Endothelial cell (in vitro differentiated cells): Measurements from ENCODE around the gene FAM107A. TPM values are rescaled to one million over a fixed set of nuclear protein-coding genes. Genes with fewer than 3 reads are reported as not detected.

Source experiments
- DNase-seq: peaks from one replicate; pipeline ENCODE4 v3.0.0; 2021; ENCODE audit warnings: low spot score
- H3K27ac Mint-ChIP-seq: one replicate; pipeline ENCODE4 v1.8.0; 2021; ENCODE audit warnings: mixed read lengths, inconsistent platforms; ENCODE audit not compliant: unreplicated experiment
- H3K27me3 Mint-ChIP-seq: one replicate; pipeline ENCODE4 v1.8.0; 2021; ENCODE audit warnings: mild to moderate bottlenecking, moderate library complexity, mixed read lengths, inconsistent platforms; ENCODE audit not compliant: unreplicated experiment
- H3K36me3 Mint-ChIP-seq: one replicate; pipeline ENCODE4 v1.8.0; 2021; ENCODE audit warnings: mild to moderate bottlenecking, low read depth, mixed read lengths, inconsistent platforms; ENCODE audit not compliant: unreplicated experiment
- H3K4me1 Mint-ChIP-seq: one replicate; pipeline ENCODE4 v1.8.0; 2021; ENCODE audit warnings: mild to moderate bottlenecking, mixed read lengths, inconsistent platforms; ENCODE audit not compliant: unreplicated experiment
- H3K4me3 Mint-ChIP-seq: one replicate; pipeline ENCODE4 v1.8.0; 2021; ENCODE audit warnings: mild to moderate bottlenecking, mixed read lengths, inconsistent platforms; ENCODE audit not compliant: unreplicated experiment
- H3K9me3 Mint-ChIP-seq: one replicate; pipeline ENCODE4 v1.8.0; 2021; ENCODE audit warnings: mixed read lengths, inconsistent platforms; ENCODE audit not compliant: unreplicated experiment
- CTCF ChIP-seq: fragments of 200-600 bp; sonication (generic); IDR thresholded peaks from one replicate; pipeline ENCODE4 v1.5.0; 2021; ENCODE audit warnings: antibody characterized with exemption; ENCODE audit not compliant: unreplicated experiment
- total RNA-seq: library from RNA; stranded (reverse); fragmentation: NEBNext Ultra II Directional; extraction: Animal tissue kit (Norgen Biotek cat#: 25700); gene quantifications from one replicate; pipeline ENCODE4 v1.2.1, GENCODE V29; 2021; ENCODE audit not compliant: unreplicated experiment

The FAM107A gene
- total RNA-seq, 1 donor from 2014 or later = 0.18 TPM

- TF ChIP-seq CTCF = no peak
- Mint-ChIP-seq H3K36me3 (no peaks in the 10 kb centered on the region), H3K4me1 (no peaks in the 10 kb centered on the region), H3K4me3 (no peak overlapping the region), H3K27me3 (peaks cover 5% of the 10 kb centered on the region), H3K27ac (no peak overlapping the region), H3K9me3 (no peaks in the 10 kb centered on the region)
- DNase-seq = no peak
These were observed 12.6 kb downstream of the FAM107A start for GRCh38 chr3:58564456-58565160.

- Mint-ChIP-seq H3K9me3 (no peaks in the 10 kb centered on the region), H3K4me1 (no peaks in the 10 kb centered on the region), H3K4me3 (peak overlapping the region; percentile 51), H3K36me3 (no peaks in the 10 kb centered on the region), H3K27me3 (peaks cover 5% of the 10 kb centered on the region), H3K27ac (no peak overlapping the region)
- TF ChIP-seq CTCF = no peak
- no peak for DNase-seq
These were observed 13.1 kb downstream of the FAM107A start for GRCh38 chr3:58564054-58564453.

GRCh38 chr3:58563386-58564035, 13.7 kb downstream of the FAM107A start:
- Mint-ChIP-seq H3K4me3 (peak overlapping the region; percentile 51), H3K27me3 (peaks cover 4% of the 10 kb centered on the region), H3K36me3 (no peaks in the 10 kb centered on the region), H3K27ac (no peak overlapping the region), H3K9me3 (no peaks in the 10 kb centered on the region), H3K4me1 (peaks cover 2% of the 10 kb centered on the region)
- TF ChIP-seq CTCF = no peak
- DNase-seq = no peak

- H3K27ac Mint-ChIP-seq = no peak overlapping the region
- no peak for TF ChIP-seq CTCF
- H3K9me3 Mint-ChIP-seq = no peaks in the 10 kb centered on the region
- no peak overlapping the region for H3K4me3 Mint-ChIP-seq
- peaks cover 9% of the 10 kb centered on the region for H3K4me1 Mint-ChIP-seq
- DNase-seq = no peak
- H3K36me3 Mint-ChIP-seq = no peaks in the 10 kb centered on the region
- peaks cover 4% of the 10 kb centered on the region for H3K27me3 Mint-ChIP-seq
These were observed 14.7 kb downstream of the FAM107A start for GRCh38 chr3:58562498-58562897.

- peak; percentile 39 for DNase-seq
- no peak for TF ChIP-seq CTCF
- Mint-ChIP-seq H3K27ac (no peak overlapping the region), H3K36me3 (no peaks in the 10 kb centered on the region), H3K4me3 (no peak overlapping the region), H3K27me3 (peaks cover 4% of the 10 kb centered on the region), H3K9me3 (no peaks in the 10 kb centered on the region), H3K4me1 (peaks cover 22% of the 10 kb centered on the region)
These were observed 16.4 kb downstream of the FAM107A start for GRCh38 chr3:58560771-58561311.
